HepG2 (cell line): Measurements from ENCODE around the gene CDT1. TPM values are rescaled to one million over a fixed set of nuclear protein-coding genes. Genes with fewer than 3 reads are reported as not detected.

Experiments used
- AGO1 ChIP-seq: fragments of 200-400 bp; formaldehyde crosslinking; IDR thresholded peaks from 2 replicates; pipeline ENCODE4 v1.6.1; 2017; ENCODE audit warnings: mild to moderate bottlenecking, low read depth, low read length, moderate library complexity; ENCODE audit not compliant: poor library complexity, severe bottlenecking
- ATF7-NPFF ChIP-seq: sonication (generic); formaldehyde crosslinking; IDR thresholded peaks from 2 replicates; pipeline ENCODE4 v1.8.1; 2023; ENCODE audit warnings: mild to moderate bottlenecking, low read depth, missing genetic modification reagents, moderate library complexity
- HMGXB4 ChIP-seq, 2 experiments: sonication (generic) in 1 of 2; formaldehyde crosslinking in 1 of 2; IDR thresholded peaks; 2 replicates each; pipeline versions ENCODE4 v1.4.0 to v1.6.1; 2018 to 2020; ENCODE audit warnings: missing genetic modification reagents in 2 of 2, borderline replicate concordance in 1 of 2, low read depth in 1 of 2, mild to moderate bottlenecking in 1 of 2, missing biosample characterization in 1 of 2
- MXD4 ChIP-seq: IDR thresholded peaks from 2 replicates; pipeline ENCODE4 v1.6.1; 2016; ENCODE audit warnings: mild to moderate bottlenecking, missing biosample characterization, missing genetic modification reagents
- NFE2L1 ChIP-seq: sonication (generic); formaldehyde crosslinking; IDR thresholded peaks from 2 replicates; pipeline ENCODE4 v1.4.0; 2020; ENCODE audit warnings: missing genetic modification reagents, mild to moderate bottlenecking, borderline replicate concordance
- NONO ChIP-seq, 2 experiments: fragments of 450-650 bp in 1 of 2; sonication (generic) in 1 of 2; formaldehyde crosslinking in 1 of 2; IDR thresholded peaks in 1 of 2; conservative IDR thresholded peaks in 1 of 2; 2 replicates each; pipeline versions ENCODE4 v1.6.1 to v1.8.0; 2017 to 2022; ENCODE audit warnings: mild to moderate bottlenecking in 1 of 2, missing genetic modification reagents in 1 of 2, moderate library complexity in 1 of 2
- NR2F6 ChIP-seq, 2 experiments: IDR thresholded peaks; 2 replicates each; pipeline ENCODE4 v1.6.1; 2016; ENCODE audit warnings: antibody characterized with exemption in 1 of 2, mild to moderate bottlenecking in 1 of 2
- PITX1 ChIP-seq: sonication (generic); formaldehyde crosslinking; IDR thresholded peaks from 2 replicates; pipeline ENCODE4 v1.5.1; 2020; ENCODE audit warnings: mild to moderate bottlenecking, missing genetic modification reagents
- SNAPC5 ChIP-seq: sonication (generic); formaldehyde crosslinking; IDR thresholded peaks from 2 replicates; pipeline ENCODE4 v1.8.1; 2023; ENCODE audit warnings: mild to moderate bottlenecking, missing genetic modification reagents, borderline replicate concordance
- TBX2 ChIP-seq: sonication (generic); formaldehyde crosslinking; IDR thresholded peaks from 2 replicates; pipeline ENCODE4 v1.5.0; 2020; ENCODE audit warnings: missing genetic modification reagents, mild to moderate bottlenecking, borderline replicate concordance
- TERF1 ChIP-seq: sonication (generic); formaldehyde crosslinking; IDR thresholded peaks from 2 replicates; pipeline ENCODE4 v1.8.0; 2022; ENCODE audit warnings: mild to moderate bottlenecking, missing genetic modification reagents, moderate library complexity
- ZBTB49 ChIP-seq: sonication (generic); formaldehyde crosslinking; IDR thresholded peaks from 2 replicates; pipeline ENCODE4 v1.4.0; 2020; ENCODE audit warnings: missing genetic modification reagents, borderline replicate concordance
- ZGPAT ChIP-seq: IDR thresholded peaks from 2 replicates; pipeline ENCODE4 v1.6.1; 2016; ENCODE audit warnings: mild to moderate bottlenecking
- ZNF687 ChIP-seq: sonication (generic); formaldehyde crosslinking; IDR thresholded peaks from 2 replicates; pipeline ENCODE4 v1.5.1; 2020; ENCODE audit warnings: mild to moderate bottlenecking, missing genetic modification reagents, moderate library complexity
- polyA plus RNA-seq, 8 experiments: library from polyadenylated mRNA; depleted of rRNA in 3 of 8; stranded (reverse) in 7 of 8; unstranded in 1 of 8; fragments of >200 nt; fragmentation: Illumina TruSeq in 4 of 8; extraction: Trizol in 4 of 8; gene quantifications; 2 replicates each; pipeline versions ENCODE4 v1.2.1 to v1.2.3, GENCODE V29; 2011 to 2016; ENCODE audit warnings: low read depth in 4 of 8, missing spikeins in 1 of 8, mixed read lengths in 1 of 8; ENCODE audit not compliant: insufficient read depth in 1 of 8
- total RNA-seq, 5 experiments: library from RNA; depleted of rRNA; stranded (reverse); fragments of >200 nt; fragmentation: Illumina TruSeq; extraction: Trizol; gene quantifications; 2 replicates each; pipeline ENCODE4 v1.2.3, GENCODE V29; 2016; ENCODE audit warnings: low read depth in 1 of 5

Gene CDT1
- total and polyA plus RNA-seq, 2 of the 13 experiments (the other 11 are each of a cell fraction or from before 2014, with no cell fraction given): 23.1 to 23.8 TPM

GRCh38 chr16:88770461-88771293 lies 32.9 kb upstream of the CDT1 start (continued):
- TF ChIP-seq ZNF687 (peak; percentile 78), SNAPC5 (CRISPR knock-in tag) (no peak), HMGXB4 (CRISPR knock-in tag; IDR thresholded peaks at IDR 0.05; ENCODE audit: borderline replicate concordance in 1 of 2, low read depth in 1 of 2) (0 out of 4 replicates have a peak, but pooled peaks of 1 of the 2 experiments have one; percentile 13), ZBTB49 (CRISPR knock-in tag) (no peak), TERF1 (CRISPR knock-in tag) (no peak), NFE2L1 (CRISPR knock-in tag) (0 out of 2 replicates have a peak, but pooled peaks have one; percentile 18), NONO (IDR thresholded peaks at IDR 0.05) (no peak), NONO (CRISPR knock-in tag; conservative IDR thresholded peaks at IDR 0.05) (0 out of 2 replicates have a peak, but pooled peaks have one; percentile 40), PITX1 (CRISPR knock-in tag) (peak; percentile 93), TBX2 (peak; percentile 95), NR2F6 (IDR thresholded peaks at IDR 0.05) (peak; percentile 16; the same call in 1 of the 2 replicates), NR2F6 (CRISPR knock-in tag; IDR thresholded peaks at IDR 0.05) (no peak), ZGPAT (CRISPR knock-in tag) (peak; percentile 45; the same call in 1 of the 2 replicates), MXD4 (CRISPR knock-in tag) (0 out of 2 replicates have a peak, but pooled peaks have one; percentile 31), AGO1 (peak; percentile 19), ATF7-NPFF (CRISPR knock-in tag) (no peak)
